ENCODE results near the gene SLC35F3. TPM values are rescaled to one million over a fixed set of nuclear protein-coding genes. Genes with fewer than 3 reads are reported as not detected.
"Not testable (repeated sequence)": the region's sequence is repeated elsewhere in the genome, so short reads cannot be mapped to it uniquely, and the experiment has no call there.

SLC35F3 gene
- total RNA-seq, 1 experiment from 2014 or later = not detected

GRCh38 chr1:234356615-234357269 lies 452.3 kb downstream of the SLC35F3 start:
- H3K36me3 ChIP-seq (ENCODE audit: insufficient read depth, low read length); H3K27ac ChIP-seq (ENCODE audit: low read length); H4K20me1 ChIP-seq (ENCODE audit: insufficient read depth, low read depth, low read length); H3K27me3 ChIP-seq (ENCODE audit: low read length); H3K9me3 ChIP-seq (ENCODE audit: low read length); H3K79me2 ChIP-seq (ENCODE audit: low read length); H3K4me2 ChIP-seq (ENCODE audit: low read depth, low read length, poor library complexity, severe bottlenecking); DNase-seq; H3K4me1 ChIP-seq (ENCODE audit: low read length); H3K9me2 ChIP-seq (replicated peaks; ENCODE audit: insufficient read depth, low read length); H3K4me3 ChIP-seq (ENCODE audit: low read length); H2AFZ ChIP-seq (ENCODE audit: low read length); H3K9ac ChIP-seq (ENCODE audit: low read length): not testable (repeated sequence)

GRCh38 chr1:234357831-234358230 lies 453.4 kb downstream of the SLC35F3 start:
- no peak for DNase-seq
- Histone ChIP-seq H3K36me3 (ENCODE audit: insufficient read depth, low read length) (no peaks in the 10 kb centered on the region), H3K27me3 (ENCODE audit: low read length) (no peaks in the 10 kb centered on the region), H3K4me1 (ENCODE audit: low read length) (peaks cover 6% of the 10 kb centered on the region; the same call in 1 of the 2 replicates), H3K4me2 (ENCODE audit: low read depth, low read length, poor library complexity, severe bottlenecking) (no peak overlapping the region), H3K79me2 (ENCODE audit: low read length) (no peaks in the 10 kb centered on the region), H4K20me1 (ENCODE audit: insufficient read depth, low read depth, low read length) (no peaks in the 10 kb centered on the region), H3K4me3 (ENCODE audit: low read length) (no peak overlapping the region), H3K9me2 (replicated peaks; ENCODE audit: insufficient read depth, low read length) (no peaks in the 10 kb centered on the region), H3K9me3 (ENCODE audit: low read length) (no peaks in the 10 kb centered on the region), H3K27ac (ENCODE audit: low read length) (no peak overlapping the region), H3K9ac (ENCODE audit: low read length) (no peak overlapping the region), H2AFZ (ENCODE audit: low read length) (no peak overlapping the region)

- Histone ChIP-seq H2AFZ (ENCODE audit: low read length) (no peak overlapping the region), H3K79me2 (ENCODE audit: low read length) (no peaks in the 10 kb centered on the region), H3K4me3 (ENCODE audit: low read length) (no peak overlapping the region), H3K27ac (ENCODE audit: low read length) (no peak overlapping the region), H3K36me3 (ENCODE audit: insufficient read depth, low read length) (no peaks in the 10 kb centered on the region), H3K27me3 (ENCODE audit: low read length) (no peaks in the 10 kb centered on the region), H3K9ac (ENCODE audit: low read length) (no peak overlapping the region), H3K9me2 (replicated peaks; ENCODE audit: insufficient read depth, low read length) (no peaks in the 10 kb centered on the region), H3K4me2 (ENCODE audit: low read depth, low read length, poor library complexity, severe bottlenecking) (no peak overlapping the region), H3K9me3 (ENCODE audit: low read length) (no peaks in the 10 kb centered on the region), H3K4me1 (ENCODE audit: low read length) (peaks cover 5% of the 10 kb centered on the region; the same call in 1 of the 2 replicates), H4K20me1 (ENCODE audit: insufficient read depth, low read depth, low read length) (no peaks in the 10 kb centered on the region)
- no peak for DNase-seq
Measured at GRCh38 chr1:234361102-234361603, 456.7 kb downstream of the SLC35F3 start.

GRCh38 chr1:234362558-234362957 lies 458.1 kb downstream of the SLC35F3 start:
- DNase-seq = no peak
- Histone ChIP-seq H3K9ac (ENCODE audit: low read length) (no peak overlapping the region), H4K20me1 (ENCODE audit: insufficient read depth, low read depth, low read length) (no peaks in the 10 kb centered on the region), H3K27ac (ENCODE audit: low read length) (no peak overlapping the region), H2AFZ (ENCODE audit: low read length) (no peak overlapping the region), H3K4me2 (ENCODE audit: low read depth, low read length, poor library complexity, severe bottlenecking) (no peak overlapping the region), H3K36me3 (ENCODE audit: insufficient read depth, low read length) (no peaks in the 10 kb centered on the region), H3K9me3 (ENCODE audit: low read length) (no peaks in the 10 kb centered on the region), H3K27me3 (ENCODE audit: low read length) (no peaks in the 10 kb centered on the region), H3K4me1 (ENCODE audit: low read length) (no peaks in the 10 kb centered on the region), H3K9me2 (replicated peaks; ENCODE audit: insufficient read depth, low read length) (no peaks in the 10 kb centered on the region), H3K79me2 (ENCODE audit: low read length) (no peaks in the 10 kb centered on the region), H3K4me3 (ENCODE audit: low read length) (no peak overlapping the region)

GRCh38 chr1:234368320-234369032 lies 464.0 kb downstream of the SLC35F3 start:
- H4K20me1 ChIP-seq (ENCODE audit: insufficient read depth, low read depth, low read length) = no peaks in the 10 kb centered on the region
- H3K4me1 ChIP-seq (ENCODE audit: low read length) = peaks cover 26% of the 10 kb centered on the region
- H3K4me3 ChIP-seq (ENCODE audit: low read length) = peak overlapping the region; percentile 25; the same call in 1 of the 2 replicates
- no peaks in the 10 kb centered on the region; the same call in 1 of the 2 replicates for H3K79me2 ChIP-seq (ENCODE audit: low read length)
- H3K27me3 ChIP-seq (ENCODE audit: low read length) = no peaks in the 10 kb centered on the region
- H3K36me3 ChIP-seq (ENCODE audit: insufficient read depth, low read length) = no peaks in the 10 kb centered on the region
- H3K4me2 ChIP-seq (ENCODE audit: low read depth, low read length, poor library complexity, severe bottlenecking) = peak overlapping the region; percentile 47
- DNase-seq = peak; percentile 66
- no peak overlapping the region for H3K27ac ChIP-seq (ENCODE audit: low read length)
- H3K9ac ChIP-seq (ENCODE audit: low read length) = peak overlapping the region; percentile 34
- peak overlapping the region; percentile 89 for H2AFZ ChIP-seq (ENCODE audit: low read length)
- H3K9me3 ChIP-seq (ENCODE audit: low read length) = no peaks in the 10 kb centered on the region
- no peaks in the 10 kb centered on the region for H3K9me2 ChIP-seq (replicated peaks; ENCODE audit: insufficient read depth, low read length)

GRCh38 chr1:234369033-234369430 lies 464.6 kb downstream of the SLC35F3 start:
- Histone ChIP-seq H2AFZ (ENCODE audit: low read length) (peak overlapping the region; percentile 89), H3K9ac (ENCODE audit: low read length) (peak overlapping the region; percentile 34), H3K27ac (ENCODE audit: low read length) (no peak overlapping the region), H3K27me3 (ENCODE audit: low read length) (no peaks in the 10 kb centered on the region), H3K4me3 (ENCODE audit: low read length) (peak overlapping the region; percentile 25; the same call in 1 of the 2 replicates), H3K4me1 (ENCODE audit: low read length) (peaks cover 26% of the 10 kb centered on the region), H3K9me2 (replicated peaks; ENCODE audit: insufficient read depth, low read length) (no peaks in the 10 kb centered on the region), H3K9me3 (ENCODE audit: low read length) (no peaks in the 10 kb centered on the region), H3K79me2 (ENCODE audit: low read length) (peaks cover 4% of the 10 kb centered on the region), H3K4me2 (ENCODE audit: low read depth, low read length, poor library complexity, severe bottlenecking) (peak overlapping the region; percentile 47), H4K20me1 (ENCODE audit: insufficient read depth, low read depth, low read length) (no peaks in the 10 kb centered on the region), H3K36me3 (ENCODE audit: insufficient read depth, low read length) (no peaks in the 10 kb centered on the region)
- DNase-seq = no peak

GRCh38 chr1:234369784-234370183 lies 465.3 kb downstream of the SLC35F3 start:
- Histone ChIP-seq H3K9me3 (ENCODE audit: low read length) (no peaks in the 10 kb centered on the region), H4K20me1 (ENCODE audit: insufficient read depth, low read depth, low read length) (no peaks in the 10 kb centered on the region; the same call in 1 of the 2 replicates), H3K9me2 (replicated peaks; ENCODE audit: insufficient read depth, low read length) (no peaks in the 10 kb centered on the region), H3K9ac (ENCODE audit: low read length) (no peak overlapping the region), H3K4me2 (ENCODE audit: low read depth, low read length, poor library complexity, severe bottlenecking) (no peak overlapping the region), H3K79me2 (ENCODE audit: low read length) (peaks cover 12% of the 10 kb centered on the region), H3K27ac (ENCODE audit: low read length) (no peak overlapping the region), H2AFZ (ENCODE audit: low read length) (peak overlapping the region; percentile 45; the same call in 1 of the 2 replicates), H3K4me3 (ENCODE audit: low read length) (no peak overlapping the region), H3K36me3 (ENCODE audit: insufficient read depth, low read length) (no peaks in the 10 kb centered on the region), H3K27me3 (ENCODE audit: low read length) (no peaks in the 10 kb centered on the region), H3K4me1 (ENCODE audit: low read length) (peaks cover 33% of the 10 kb centered on the region)
- no peak for DNase-seq

- Histone ChIP-seq H3K27me3 (ENCODE audit: low read length) (no peaks in the 10 kb centered on the region), H3K9ac (ENCODE audit: low read length) (no peak overlapping the region), H3K4me2 (ENCODE audit: low read depth, low read length, poor library complexity, severe bottlenecking) (peak overlapping the region; percentile 97), H3K9me2 (replicated peaks; ENCODE audit: insufficient read depth, low read length) (no peaks in the 10 kb centered on the region), H3K27ac (ENCODE audit: low read length) (no peak overlapping the region), H3K79me2 (ENCODE audit: low read length) (peaks cover 27% of the 10 kb centered on the region), H4K20me1 (ENCODE audit: insufficient read depth, low read depth, low read length) (no peaks in the 10 kb centered on the region; the same call in 1 of the 2 replicates), H3K4me3 (ENCODE audit: low read length) (no peak overlapping the region), H3K4me1 (ENCODE audit: low read length) (peaks cover 37% of the 10 kb centered on the region), H3K36me3 (ENCODE audit: insufficient read depth, low read length) (peaks cover 13% of the 10 kb centered on the region; the same call in 1 of the 2 replicates), H2AFZ (ENCODE audit: low read length) (no peak overlapping the region), H3K9me3 (ENCODE audit: low read length) (no peaks in the 10 kb centered on the region)
- DNase-seq = no peak
Measured at GRCh38 chr1:234371414-234371813, 466.9 kb downstream of the SLC35F3 start.

All from Karpas-422 (cell line).